ENCODE data around the gene GSAP. TPM values are rescaled to one million over a fixed set of nuclear protein-coding genes. Genes with fewer than 3 reads are reported as not detected.
A peak's percentile ranks its signal among the peaks of the same experiment; 100 is the strongest.
"Not testable (repeated sequence)": the region's sequence is repeated elsewhere in the genome, so short reads cannot be mapped to it uniquely, and the experiment has no call there.

GSAP gene
- total and polyA plus RNA-seq, 2 experiments from 2014 or later: 1.7 to 3.0 TPM

- H3K27me3 ChIP-seq: no peaks in the 10 kb centered on the region
- no peak for TF ChIP-seq CTCF (IDR thresholded peaks at IDR 0.05; ENCODE audit: low read depth, low read length)
- DNase-seq (ENCODE audit: low read depth in 1 of 2, low spot score in 1 of 2): no peak
- H3K4me1 ChIP-seq (ENCODE audit: low read depth): no peaks in the 10 kb centered on the region
- no peaks in the 10 kb centered on the region for H3K9me3 ChIP-seq (ENCODE audit: low read depth)
- no peak overlapping the region for H3K4me3 ChIP-seq
- H3K27ac ChIP-seq: no peak overlapping the region
- no peaks in the 10 kb centered on the region for H3K36me3 ChIP-seq
Observed at GRCh38 chr7:77339726-77340125, 76.4 kb downstream of the GSAP start.

GRCh38 chr7:77338883-77339629 lies 77.1 kb downstream of the GSAP start:
- Histone ChIP-seq H3K27ac (no peak overlapping the region), H3K4me1 (ENCODE audit: low read depth) (no peaks in the 10 kb centered on the region), H3K9me3 (ENCODE audit: low read depth) (no peaks in the 10 kb centered on the region), H3K36me3 (no peaks in the 10 kb centered on the region), H3K4me3 (no peak overlapping the region), H3K27me3 (no peaks in the 10 kb centered on the region)
- DNase-seq (ENCODE audit: low read depth in 1 of 2, low spot score in 1 of 2): peak in 1 of 2 donors; percentile 56
- TF ChIP-seq CTCF (IDR thresholded peaks at IDR 0.05; ENCODE audit: low read depth, low read length): no peak

GRCh38 chr7:77338260-77338659 lies 77.9 kb downstream of the GSAP start:
- Histone ChIP-seq H3K36me3 (no peaks in the 10 kb centered on the region), H3K9me3 (ENCODE audit: low read depth) (no peaks in the 10 kb centered on the region), H3K27me3 (no peaks in the 10 kb centered on the region), H3K27ac (no peak overlapping the region), H3K4me1 (ENCODE audit: low read depth) (no peaks in the 10 kb centered on the region), H3K4me3 (no peak overlapping the region)
- no peak for DNase-seq (ENCODE audit: low read depth in 1 of 2, low spot score in 1 of 2)
- no peak for TF ChIP-seq CTCF (IDR thresholded peaks at IDR 0.05; ENCODE audit: low read depth, low read length)

- H3K4me3 ChIP-seq: no peak overlapping the region
- no peak for DNase-seq (ENCODE audit: low read depth in 1 of 2, low spot score in 1 of 2)
- TF ChIP-seq CTCF (IDR thresholded peaks at IDR 0.05; ENCODE audit: low read depth, low read length): no peak
Observed at GRCh38 chr7:77337456-77337990, 78.6 kb downstream of the GSAP start.

GRCh38 chr7:77335581-77335980 lies 80.6 kb downstream of the GSAP start:
- H3K9me3 ChIP-seq (ENCODE audit: low read depth): no peaks in the 10 kb centered on the region
- TF ChIP-seq CTCF (IDR thresholded peaks at IDR 0.05; ENCODE audit: low read depth, low read length): no peak
- no peaks in the 10 kb centered on the region for H3K36me3 ChIP-seq
- H3K4me1 ChIP-seq (ENCODE audit: low read depth): peaks cover 2% of the 10 kb centered on the region
- no peak overlapping the region for H3K27ac ChIP-seq
- no peaks in the 10 kb centered on the region for H3K27me3 ChIP-seq
- H3K4me3 ChIP-seq: no peak overlapping the region
- no peak for DNase-seq (ENCODE audit: low read depth in 1 of 2, low spot score in 1 of 2)

More at GRCh38 chr7:77337456-77337990, 78.6 kb downstream of the GSAP start:
- Histone ChIP-seq H3K9me3 (ENCODE audit: low read depth) (no peaks in the 10 kb centered on the region), H3K36me3 (no peaks in the 10 kb centered on the region), H3K27ac (no peak overlapping the region), H3K4me1 (ENCODE audit: low read depth) (no peaks in the 10 kb centered on the region), H3K27me3 (no peaks in the 10 kb centered on the region)

- H3K27me3 ChIP-seq; DNase-seq (ENCODE audit: low read depth in 1 of 2, low spot score in 1 of 2); H3K4me1 ChIP-seq (ENCODE audit: low read depth); H3K9me3 ChIP-seq (ENCODE audit: low read depth); H3K27ac ChIP-seq; H3K36me3 ChIP-seq; H3K4me3 ChIP-seq: not testable (repeated sequence)
Observed at GRCh38 chr7:77334039-77334438, 82.1 kb downstream of the GSAP start.
